DMS153 treated with DMSO at 0.1 percent for 48 hours (cell line): ENCODE measurements around the gene BPIFB3.
"Not testable (repeated sequence)": the region's sequence is repeated elsewhere in the genome, so short reads cannot be mapped to it uniquely, and the experiment has no call there.

Experiments used
- DNase-seq: peaks from one replicate; lab custom pipeline; 2025; ENCODE audit not compliant: unreplicated experiment; lab: John Stamatoyannopoulos, UW

BPIFB3 gene

GRCh38 chr20:33112547-33113386 lies 59.1 kb downstream of the BPIFB3 start:
- DNase-seq: no peak

GRCh38 chr20:33113387-33113908 lies 59.7 kb downstream of the BPIFB3 start:
- DNase-seq: no peak

- DNase-seq: not testable (repeated sequence)
These were observed 61.8 kb downstream of the BPIFB3 start for GRCh38 chr20:33115501-33115900.

GRCh38 chr20:33119725-33120720 lies 66.3 kb downstream of the BPIFB3 start:
- DNase-seq: no peak

- no peak for DNase-seq
These were observed 67.2 kb downstream of the BPIFB3 start for GRCh38 chr20:33120934-33121333.

- not testable (repeated sequence) for DNase-seq
These were observed 68.6 kb downstream of the BPIFB3 start for GRCh38 chr20:33122297-33122696.
